GM23248 (cell line): Measurements from ENCODE around the gene SELENOI. TPM values are rescaled to one million over a fixed set of nuclear protein-coding genes. Genes with fewer than 3 reads are reported as not detected.

Source experiments
- DNase-seq: peaks from one replicate; pipeline ENCODE4 v3.0.0-alpha.2; 2015
- H2AFZ ChIP-seq: fragments of 200-600 bp; sonication (generic); 2 replicates; pipeline ENCODE4 v1.6.1; 2016; ENCODE audit warnings: antibody characterized with exemption
- H3F3A ChIP-seq: fragments of 200-600 bp; sonication (generic); 2 replicates; pipeline ENCODE4 v1.6.1; 2016; ENCODE audit warnings: mild to moderate bottlenecking, antibody characterized with exemption, mixed run types; ENCODE audit not compliant: insufficient read depth
- H3K27ac ChIP-seq: fragments of 200-600 bp; sonication (generic); 2 replicates; pipeline ENCODE4 v1.5.1; 2016; ENCODE audit warnings: mild to moderate bottlenecking
- H3K27me3 ChIP-seq: fragments of 200-600 bp; sonication (generic); replicated peaks from 2 replicates; pipeline ENCODE4 v1.6.1; 2016; ENCODE audit warnings: mild to moderate bottlenecking; ENCODE audit not compliant: insufficient read depth
- H3K36me3 ChIP-seq: fragments of 200-600 bp; sonication (generic); 2 replicates; pipeline ENCODE4 v1.6.1; 2016; ENCODE audit warnings: low read depth, mild to moderate bottlenecking
- H3K4me1 ChIP-seq: fragments of 200-600 bp; sonication (generic); 2 replicates; pipeline ENCODE4 v1.6.1; 2016; ENCODE audit warnings: mild to moderate bottlenecking; ENCODE audit not compliant: insufficient read depth
- H3K4me2 ChIP-seq: fragments of 200-600 bp; sonication (generic); one replicate; pipeline ENCODE4 v1.6.1; 2016; ENCODE audit warnings: mild to moderate bottlenecking; ENCODE audit not compliant: unreplicated experiment
- H3K4me3 ChIP-seq: fragments of 200-600 bp; sonication (generic); 2 replicates; pipeline ENCODE4 v1.5.1; 2016; ENCODE audit warnings: mild to moderate bottlenecking
- H3K79me2 ChIP-seq: fragments of 200-600 bp; sonication (generic); 2 replicates; pipeline ENCODE4 v1.6.1; 2016; ENCODE audit warnings: mild to moderate bottlenecking; ENCODE audit not compliant: insufficient read depth
- H3K9ac ChIP-seq: fragments of 200-600 bp; sonication (generic); 2 replicates; pipeline ENCODE4 v1.6.1; 2016; ENCODE audit warnings: mild to moderate bottlenecking
- H3K9me2 ChIP-seq: fragments of 200-600 bp; sonication (generic); 2 replicates; pipeline ENCODE4 v1.6.1; 2016; ENCODE audit warnings: mixed run types, mild to moderate bottlenecking, moderate library complexity; ENCODE audit not compliant: insufficient read depth
- H3K9me3 ChIP-seq: fragments of 200-600 bp; sonication (generic); one replicate; pipeline ENCODE4 v1.6.1; 2017; ENCODE audit warnings: low read depth
- H4K20me1 ChIP-seq: fragments of 200-600 bp; sonication (generic); 2 replicates; pipeline ENCODE4 v1.6.0; 2016; ENCODE audit not compliant: insufficient read depth
- EZH2 ChIP-seq: fragments of 200-600 bp; sonication (generic); IDR thresholded peaks from 2 replicates; pipeline ENCODE4 v1.6.1; 2018; ENCODE audit warnings: antibody characterized with exemption, mild to moderate bottlenecking; ENCODE audit not compliant: insufficient read depth, poor library complexity, severe bottlenecking
- EZH2phosphoT487 ChIP-seq: fragments of 200-600 bp; sonication (generic); IDR thresholded peaks from 2 replicates; pipeline ENCODE4 v1.6.1; 2018; ENCODE audit warnings: antibody characterized with exemption, moderate library complexity, mild to moderate bottlenecking, low read depth; ENCODE audit not compliant: insufficient read depth
- WGBS, 2 experiments: methylation state at CpG; one replicate each; pipeline ENCODE4 v1.1.6; 2015 to 2017; ENCODE audit warnings: low lambda C conversion rate in 2 of 2, low coverage in 1 of 2; ENCODE audit errors: missing lambda C conversion rate in 2 of 2; 5-methylcytosine and 5-hydroxymethylcytosine counted together
- in situ Hi-C: fragments of 300-500 bp; cut with MboI; formaldehyde crosslinking; loops from 2 replicates; pipeline ENCODE4 v1.15.0; 2020
- polyA plus RNA-seq: library from polyadenylated mRNA; unstranded; fragments of >200 nt; fragmentation: Nextera tagmentation; extraction: Ambion mirVana; gene quantifications from 2 replicates; pipeline ENCODE4 v1.2.1, GENCODE V29; 2016
- total RNA-seq: library from RNA; depleted of rRNA; stranded (reverse); fragments of >200 nt; shearing (Covaris generic); gene quantifications from 2 replicates; pipeline ENCODE4 v1.2.3, GENCODE V29; 2014

The SELENOI gene
- total and polyA plus RNA-seq, 2 experiments from 2014 or later = 3.6 to 19.8 TPM

- Histone ChIP-seq H3K4me2 (no peak overlapping the region), H3K4me3 (no peak overlapping the region), H4K20me1 (no peaks in the 10 kb centered on the region), H3K9ac (no peak overlapping the region), H2AFZ (no peak overlapping the region), H3K9me3 (no peaks in the 10 kb centered on the region), H3K4me1 (no peaks in the 10 kb centered on the region; the same call in 1 of the 2 replicates), H3K9me2 (no peaks in the 10 kb centered on the region), H3K27ac (no peak overlapping the region), H3K79me2 (no peaks in the 10 kb centered on the region), H3K36me3 (no peaks in the 10 kb centered on the region), H3K27me3 (no peaks in the 10 kb centered on the region), H3F3A (peaks cover 3% of the 10 kb centered on the region; the same call in 1 of the 2 replicates)
- 55 to 56% methylated on average over 8 of the region's 8 CpGs for WGBS, 2 experiments
- TF ChIP-seq EZH2phosphoT487 (no peak), EZH2 (no peak)
- in situ Hi-C loops = no loop called here
- peak; percentile 32 for DNase-seq
Measured at GRCh38 chr2:26429779-26430578, 84.0 kb downstream of the SELENOI start.

- Histone ChIP-seq H3K9ac (no peak overlapping the region), H4K20me1 (no peaks in the 10 kb centered on the region), H2AFZ (no peak overlapping the region), H3K4me1 (no peaks in the 10 kb centered on the region; the same call in 1 of the 2 replicates), H3K4me2 (no peak overlapping the region), H3K27ac (no peak overlapping the region), H3K27me3 (no peaks in the 10 kb centered on the region), H3K79me2 (no peaks in the 10 kb centered on the region), H3K9me2 (no peaks in the 10 kb centered on the region), H3K4me3 (no peak overlapping the region), H3F3A (peaks cover 3% of the 10 kb centered on the region; the same call in 1 of the 2 replicates), H3K9me3 (no peaks in the 10 kb centered on the region), H3K36me3 (no peaks in the 10 kb centered on the region)
- 73% methylated on average over 7 of the region's 7 CpGs for WGBS, 2 experiments
- DNase-seq = peak; percentile 60
- TF ChIP-seq EZH2phosphoT487 = no peak
- TF ChIP-seq EZH2 = no peak
- in situ Hi-C loops = no loop called here
Measured at GRCh38 chr2:26430826-26431225, 84.9 kb downstream of the SELENOI start.

- Histone ChIP-seq H3K27ac (no peak overlapping the region), H3K9ac (no peak overlapping the region), H3F3A (peaks cover 3% of the 10 kb centered on the region; the same call in 1 of the 2 replicates), H3K9me3 (no peaks in the 10 kb centered on the region), H3K79me2 (no peaks in the 10 kb centered on the region), H4K20me1 (no peaks in the 10 kb centered on the region), H3K27me3 (no peaks in the 10 kb centered on the region), H3K36me3 (no peaks in the 10 kb centered on the region), H3K4me2 (no peak overlapping the region), H3K4me1 (no peaks in the 10 kb centered on the region; the same call in 1 of the 2 replicates), H3K4me3 (no peak overlapping the region), H3K9me2 (no peaks in the 10 kb centered on the region), H2AFZ (peak overlapping the region; percentile 36; the same call in 1 of the 2 replicates)
- DNase-seq = no peak
- TF ChIP-seq EZH2phosphoT487 = no peak
- no peak for TF ChIP-seq EZH2
- in situ Hi-C loops = no loop called here
Measured at GRCh38 chr2:26432363-26432762, 86.4 kb downstream of the SELENOI start.

GRCh38 chr2:26432859-26433258 lies 86.9 kb downstream of the SELENOI start:
- in situ Hi-C loops = no loop called here
- Histone ChIP-seq H3F3A (peaks cover 4% of the 10 kb centered on the region; the same call in 1 of the 2 replicates), H3K4me2 (no peak overlapping the region), H3K79me2 (no peaks in the 10 kb centered on the region), H4K20me1 (no peaks in the 10 kb centered on the region), H3K27me3 (no peaks in the 10 kb centered on the region), H3K4me1 (peaks cover 2% of the 10 kb centered on the region), H3K36me3 (no peaks in the 10 kb centered on the region), H2AFZ (peak overlapping the region; percentile 36; the same call in 1 of the 2 replicates), H3K9me2 (no peaks in the 10 kb centered on the region), H3K27ac (no peak overlapping the region), H3K4me3 (no peak overlapping the region), H3K9ac (no peak overlapping the region), H3K9me3 (no peaks in the 10 kb centered on the region)
- WGBS, 2 experiments = 43% methylated on average over 2 of the region's 2 CpGs
- DNase-seq = peak; percentile 14
- TF ChIP-seq EZH2phosphoT487 = no peak
- TF ChIP-seq EZH2 = no peak
